ENCODE results near the gene RAMACL. TPM values are rescaled to one million over a fixed set of nuclear protein-coding genes. Genes with fewer than 3 reads are reported as not detected.

RAMACL gene
- total RNA-seq, 1 experiment from 2014 or later = 0.18 TPM

DNA sequence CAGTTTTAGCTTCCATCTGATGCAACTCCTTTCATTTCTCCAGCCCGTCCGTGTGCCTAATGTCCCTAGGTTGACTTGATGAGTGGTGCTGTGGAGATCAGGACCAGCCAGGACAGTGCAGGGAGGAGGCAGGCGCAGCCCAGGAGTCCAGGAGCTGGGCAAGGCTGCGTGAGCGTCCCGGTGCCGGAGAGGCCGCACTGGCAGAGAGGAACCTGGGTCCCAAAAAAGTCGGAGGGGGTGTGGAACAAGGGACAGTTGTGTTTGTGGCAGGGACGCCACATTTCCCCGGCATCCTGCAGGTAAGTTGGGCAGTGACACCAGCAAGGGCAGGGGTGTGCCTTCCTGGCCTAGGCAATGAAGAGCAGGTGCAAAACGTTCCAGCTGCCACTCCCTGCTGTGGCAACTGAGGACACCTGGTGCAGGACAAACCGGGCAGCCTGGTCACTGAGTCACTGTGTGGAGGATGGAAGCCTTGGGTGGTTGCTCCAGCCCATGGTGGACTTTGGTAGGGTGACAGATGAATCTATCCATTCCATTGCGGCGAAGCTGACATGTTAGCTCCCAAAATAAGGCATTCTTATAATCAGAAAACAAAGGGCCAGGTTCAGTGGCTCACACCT, 53.2 kb downstream of the RAMACL start:
- DNase-seq (ENCODE audit: low read depth, low spot score) = no peak
- in situ Hi-C loops (cut with HindIII; ENCODE audit: low pct_unique_long_range_greater_than_20kb, low sequenced_read_pairs) = no loop called here

Other genes starting within 250 kb of the RAMACL start
- gene SFT2D1, start 244.1 kb downstream of the RAMACL start, total RNA-seq (2014; rRNA removed; shearing (Covaris generic)) = 46.3 and 49.9 TPM in 2 replicates
- gene MPC1, start 203.7 kb downstream of the RAMACL start, total RNA-seq (2014; rRNA removed; shearing (Covaris generic)) = 30.3 and 34.6 TPM in 2 replicates
- 2.1 and 4.9 TPM in 2 replicates for gene RPS6KA2, start 40.6 kb upstream of the RAMACL start, total RNA-seq (2014; rRNA removed; shearing (Covaris generic))